ENCODE data around the gene ZNF646. TPM values are rescaled to one million over a fixed set of nuclear protein-coding genes. Genes with fewer than 3 reads are reported as not detected.

Gene ZNF646
- total RNA-seq, 1 donor from 2014 or later = 18.4 TPM

GRCh38 chr16:31082368-31083045 lies 8.3 kb downstream of the ZNF646 start:
- no peak for DNase-seq (ENCODE audit: extremely low spot score, unreplicated experiment)
- TF ChIP-seq, protein P1, sequence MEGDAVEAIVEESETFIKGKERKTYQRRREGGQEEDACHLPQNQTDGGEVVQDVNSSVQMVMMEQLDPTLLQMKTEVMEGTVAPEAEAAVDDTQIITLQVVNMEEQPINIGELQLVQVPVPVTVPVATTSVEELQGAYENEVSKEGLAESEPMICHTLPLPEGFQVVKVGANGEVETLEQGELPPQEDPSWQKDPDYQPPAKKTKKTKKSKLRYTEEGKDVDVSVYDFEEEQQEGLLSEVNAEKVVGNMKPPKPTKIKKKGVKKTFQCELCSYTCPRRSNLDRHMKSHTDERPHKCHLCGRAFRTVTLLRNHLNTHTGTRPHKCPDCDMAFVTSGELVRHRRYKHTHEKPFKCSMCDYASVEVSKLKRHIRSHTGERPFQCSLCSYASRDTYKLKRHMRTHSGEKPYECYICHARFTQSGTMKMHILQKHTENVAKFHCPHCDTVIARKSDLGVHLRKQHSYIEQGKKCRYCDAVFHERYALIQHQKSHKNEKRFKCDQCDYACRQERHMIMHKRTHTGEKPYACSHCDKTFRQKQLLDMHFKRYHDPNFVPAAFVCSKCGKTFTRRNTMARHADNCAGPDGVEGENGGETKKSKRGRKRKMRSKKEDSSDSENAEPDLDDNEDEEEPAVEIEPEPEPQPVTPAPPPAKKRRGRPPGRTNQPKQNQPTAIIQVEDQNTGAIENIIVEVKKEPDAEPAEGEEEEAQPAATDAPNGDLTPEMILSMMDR (IDR thresholded peaks at IDR 0.05) = no peak
- no peaks in the 10 kb centered on the region for H3K9me3 Mint-ChIP-seq (ENCODE audit: unreplicated experiment)
- no peaks in the 10 kb centered on the region for H3K27me3 Mint-ChIP-seq (ENCODE audit: unreplicated experiment)
- peaks cover 2% of the 10 kb centered on the region for H3K4me1 Mint-ChIP-seq (ENCODE audit: unreplicated experiment)
- H3K36me3 Mint-ChIP-seq (ENCODE audit: unreplicated experiment) = peaks cover 25% of the 10 kb centered on the region
- H3K4me3 Mint-ChIP-seq (ENCODE audit: unreplicated experiment) = no peak overlapping the region
- H3K27ac Mint-ChIP-seq (ENCODE audit: unreplicated experiment) = no peak overlapping the region

- peaks cover 2% of the 10 kb centered on the region for H3K4me1 Mint-ChIP-seq (ENCODE audit: unreplicated experiment)
- peaks cover 20% of the 10 kb centered on the region for H3K36me3 Mint-ChIP-seq (ENCODE audit: unreplicated experiment)
- H3K27ac Mint-ChIP-seq (ENCODE audit: unreplicated experiment) = no peak overlapping the region
- TF ChIP-seq, protein P1 (IDR thresholded peaks at IDR 0.05) = no peak
- H3K9me3 Mint-ChIP-seq (ENCODE audit: unreplicated experiment) = no peaks in the 10 kb centered on the region
- no peaks in the 10 kb centered on the region for H3K27me3 Mint-ChIP-seq (ENCODE audit: unreplicated experiment)
- no peak overlapping the region for H3K4me3 Mint-ChIP-seq (ENCODE audit: unreplicated experiment)
- no peak for DNase-seq (ENCODE audit: extremely low spot score, unreplicated experiment)
Observed at GRCh38 chr16:31083081-31083480, 8.9 kb downstream of the ZNF646 start.

GRCh38 chr16:31083556-31083955 lies 9.3 kb downstream of the ZNF646 start:
- TF ChIP-seq, protein P1 (IDR thresholded peaks at IDR 0.05) = no peak

GRCh38 chr16:31083981-31084380 lies 9.8 kb downstream of the ZNF646 start:
- DNase-seq (ENCODE audit: extremely low spot score, unreplicated experiment) = no peak
- Mint-ChIP-seq H3K9me3 (ENCODE audit: unreplicated experiment) (no peaks in the 10 kb centered on the region), H3K4me3 (ENCODE audit: unreplicated experiment) (no peak overlapping the region)

More at GRCh38 chr16:31083556-31083955, 9.3 kb downstream of the ZNF646 start:
- Mint-ChIP-seq H3K36me3 (ENCODE audit: unreplicated experiment) (peaks cover 16% of the 10 kb centered on the region), H3K4me1 (ENCODE audit: unreplicated experiment) (peaks cover 2% of the 10 kb centered on the region), H3K9me3 (ENCODE audit: unreplicated experiment) (no peaks in the 10 kb centered on the region), H3K4me3 (ENCODE audit: unreplicated experiment) (no peak overlapping the region), H3K27ac (ENCODE audit: unreplicated experiment) (no peak overlapping the region), H3K27me3 (ENCODE audit: unreplicated experiment) (no peaks in the 10 kb centered on the region)
- DNase-seq (ENCODE audit: extremely low spot score, unreplicated experiment) = no peak

DNA sequence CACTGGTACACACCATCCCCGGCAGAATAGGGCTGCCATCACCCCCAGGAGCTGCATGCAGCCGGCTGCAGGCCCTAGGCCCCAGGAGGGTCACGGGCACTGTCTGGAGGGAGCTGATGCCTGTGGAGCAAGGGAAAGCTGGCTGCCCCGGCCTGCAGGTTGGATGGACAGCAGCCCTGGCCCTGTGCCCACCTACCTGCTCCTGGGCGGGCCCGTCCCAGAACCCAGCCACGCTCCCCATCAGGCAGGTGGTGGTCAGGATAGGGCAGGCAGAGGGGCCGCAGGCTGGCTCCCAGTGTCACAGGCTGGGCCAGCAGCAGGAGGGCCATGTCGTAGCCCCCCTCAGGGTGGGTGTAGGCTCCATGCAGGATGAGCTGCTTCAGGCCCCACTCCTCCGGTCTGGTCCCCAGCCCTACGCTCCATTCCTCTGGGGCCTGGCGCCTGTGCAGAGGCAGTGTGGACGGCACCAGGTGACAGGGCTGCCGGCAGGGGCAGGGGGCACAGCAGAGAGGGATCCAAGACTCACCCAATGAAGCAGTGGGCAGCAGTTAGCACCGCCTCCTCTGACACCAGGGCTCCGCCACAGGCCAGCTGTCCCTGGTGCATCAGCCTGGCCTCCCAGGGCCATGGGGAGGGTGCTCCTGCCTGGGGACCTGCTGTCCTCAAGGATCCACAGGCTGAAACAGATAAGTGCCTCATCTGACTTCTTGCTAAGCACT lies 10.5 kb downstream of the ZNF646 start:
- H3K27me3 Mint-ChIP-seq (ENCODE audit: unreplicated experiment) = no peaks in the 10 kb centered on the region
- H3K4me1 Mint-ChIP-seq (ENCODE audit: unreplicated experiment) = peaks cover 2% of the 10 kb centered on the region
- H3K36me3 Mint-ChIP-seq (ENCODE audit: unreplicated experiment) = peaks cover 8% of the 10 kb centered on the region
- no peak overlapping the region for H3K4me3 Mint-ChIP-seq (ENCODE audit: unreplicated experiment)
- no peak overlapping the region for H3K27ac Mint-ChIP-seq (ENCODE audit: unreplicated experiment)
- DNase-seq (ENCODE audit: extremely low spot score, unreplicated experiment) = no peak
- TF ChIP-seq, protein P1 (IDR thresholded peaks at IDR 0.05) = no peak
- H3K9me3 Mint-ChIP-seq (ENCODE audit: unreplicated experiment) = no peaks in the 10 kb centered on the region

More at GRCh38 chr16:31083981-31084380, 9.8 kb downstream of the ZNF646 start:
- Mint-ChIP-seq H3K27ac (ENCODE audit: unreplicated experiment) (no peak overlapping the region), H3K27me3 (ENCODE audit: unreplicated experiment) (no peaks in the 10 kb centered on the region), H3K4me1 (ENCODE audit: unreplicated experiment) (peaks cover 2% of the 10 kb centered on the region), H3K36me3 (ENCODE audit: unreplicated experiment) (peaks cover 12% of the 10 kb centered on the region)
- TF ChIP-seq, protein P1 (IDR thresholded peaks at IDR 0.05) = no peak

Data from osteocyte (in vitro differentiated cells).